SK-N-SH treated with all-trans-retinoic acid at 6 μM for 48 hours (cell line): ENCODE measurements around the gene SDHA.

ENCODE experiments used
- ARNTL ChIP-seq: fragments of 450-650 bp; formaldehyde crosslinking; IDR thresholded peaks from 2 replicates; pipeline ENCODE4 v1.5.0; 2020; ENCODE audit warnings: low read depth, mild to moderate bottlenecking, moderate library complexity, borderline replicate concordance
- BACH2 ChIP-seq: fragments of 250-450 bp; sonication (Bioruptor Pico); IDR thresholded peaks from 2 replicates; pipeline ENCODE4 v1.9.0; 2021; ENCODE audit warnings: mild to moderate bottlenecking, borderline replicate concordance
- CSDC2 ChIP-seq: fragments of 250-450 bp; sonication (Bioruptor Pico); IDR thresholded peaks from 2 replicates; pipeline ENCODE4 v1.5.0; 2020; ENCODE audit warnings: mild to moderate bottlenecking, moderate library complexity
- ISL1 ChIP-seq: fragments of 250-450 bp; sonication (Bioruptor Pico); IDR thresholded peaks from 2 replicates; pipeline ENCODE4 v2.1.2; 2022; ENCODE audit warnings: mild to moderate bottlenecking, moderate library complexity
- OSR1 ChIP-seq: fragments of 250-450 bp; sonication (Bioruptor Pico); IDR thresholded peaks from 2 replicates; pipeline ENCODE4 v1.8.0; 2022; ENCODE audit warnings: moderate library complexity, mild to moderate bottlenecking, inconsistent platforms
- PPARA ChIP-seq: fragments of 250-450 bp; sonication (Bioruptor Pico); IDR thresholded peaks from 2 replicates; pipeline ENCODE4 v1.5.0; 2020; ENCODE audit warnings: mild to moderate bottlenecking, borderline replicate concordance
- RARB ChIP-seq: fragments of 250-450 bp; sonication (Bioruptor Pico); IDR thresholded peaks from 2 replicates; pipeline ENCODE4 v1.8.0; 2021; ENCODE audit warnings: mild to moderate bottlenecking, moderate library complexity
- SNAI2 ChIP-seq: fragments of 250-450 bp; sonication (Bioruptor Pico); IDR thresholded peaks from 2 replicates; pipeline ENCODE4 v1.5.0; 2020; ENCODE audit warnings: mild to moderate bottlenecking, moderate library complexity
- TCF4 ChIP-seq: fragments of 250-450 bp; sonication (Bioruptor Pico); IDR thresholded peaks from 2 replicates; pipeline ENCODE4 v1.8.0; 2021; ENCODE audit warnings: mild to moderate bottlenecking, moderate library complexity, borderline replicate concordance
- ZFP3 ChIP-seq: fragments of 250-450 bp; sonication (Bioruptor Pico); IDR thresholded peaks from 2 replicates; pipeline ENCODE4 v1.5.0; 2020; ENCODE audit warnings: mild to moderate bottlenecking, moderate library complexity
- TF ChIP-seq, protein P1 (sequence below): fragments of 250-450 bp; sonication (Bioruptor Pico); IDR thresholded peaks from 2 replicates; pipeline ENCODE4 v1.5.1; 2020; ENCODE audit warnings: low read depth, mild to moderate bottlenecking, moderate library complexity
- TF ChIP-seq, protein P2 (sequence below): fragments of 250-450 bp; sonication (Bioruptor Pico); IDR thresholded peaks from 2 replicates; pipeline ENCODE4 v1.8.0; 2020; ENCODE audit warnings: mild to moderate bottlenecking, moderate library complexity, borderline replicate concordance
- TF ChIP-seq, protein P3 (sequence below): fragments of 250-450 bp; sonication (Bioruptor Pico); IDR thresholded peaks from 2 replicates; pipeline ENCODE4 v1.5.1; 2021; ENCODE audit warnings: mild to moderate bottlenecking, moderate library complexity

DNA sequence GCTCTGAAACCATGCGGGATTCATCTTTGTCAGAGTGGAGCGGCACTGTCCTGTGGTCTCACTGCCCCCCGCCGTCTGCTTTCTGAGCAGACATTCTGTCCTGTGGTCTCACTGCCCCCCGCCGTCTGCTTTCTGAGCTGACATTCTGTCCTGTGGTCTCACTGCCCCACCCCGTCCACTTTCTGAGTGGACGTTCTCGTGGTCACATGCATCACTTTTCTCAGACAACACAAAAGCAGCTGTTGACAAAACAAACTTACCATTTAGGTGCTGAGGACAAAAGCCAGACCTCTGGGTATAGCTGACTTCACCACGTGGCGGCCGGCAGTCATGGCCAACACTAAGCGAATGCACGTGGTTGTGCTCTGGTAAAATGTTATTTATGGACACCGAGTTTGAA lies 24.0 kb upstream of the SDHA start:
- TF ChIP-seq ISL1 (CRISPR knock-in tag) (no peak), BACH2 (no peak), ARNTL (CRISPR knock-in tag) (no peak), SNAI2 (CRISPR knock-in tag) (no peak), ZFP3 (CRISPR knock-in tag) (no peak), PPARA (CRISPR knock-in tag) (no peak), CSDC2 (CRISPR knock-in tag) (no peak), RARB (CRISPR knock-in tag) (no peak), TCF4 (CRISPR knock-in tag) (no peak), OSR1 (CRISPR knock-in tag) (no peak)
- TF ChIP-seq, protein P1, sequence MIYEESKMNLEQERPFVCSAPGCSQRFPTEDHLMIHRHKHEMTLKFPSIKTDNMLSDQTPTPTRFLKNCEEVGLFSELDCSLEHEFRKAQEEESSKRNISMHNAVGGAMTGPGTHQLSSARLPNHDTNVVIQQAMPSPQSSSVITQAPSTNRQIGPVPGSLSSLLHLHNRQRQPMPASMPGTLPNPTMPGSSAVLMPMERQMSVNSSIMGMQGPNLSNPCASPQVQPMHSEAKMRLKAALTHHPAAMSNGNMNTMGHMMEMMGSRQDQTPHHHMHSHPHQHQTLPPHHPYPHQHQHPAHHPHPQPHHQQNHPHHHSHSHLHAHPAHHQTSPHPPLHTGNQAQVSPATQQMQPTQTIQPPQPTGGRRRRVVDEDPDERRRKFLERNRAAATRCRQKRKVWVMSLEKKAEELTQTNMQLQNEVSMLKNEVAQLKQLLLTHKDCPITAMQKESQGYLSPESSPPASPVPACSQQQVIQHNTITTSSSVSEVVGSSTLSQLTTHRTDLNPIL, result no peak
- TF ChIP-seq, protein P2, sequence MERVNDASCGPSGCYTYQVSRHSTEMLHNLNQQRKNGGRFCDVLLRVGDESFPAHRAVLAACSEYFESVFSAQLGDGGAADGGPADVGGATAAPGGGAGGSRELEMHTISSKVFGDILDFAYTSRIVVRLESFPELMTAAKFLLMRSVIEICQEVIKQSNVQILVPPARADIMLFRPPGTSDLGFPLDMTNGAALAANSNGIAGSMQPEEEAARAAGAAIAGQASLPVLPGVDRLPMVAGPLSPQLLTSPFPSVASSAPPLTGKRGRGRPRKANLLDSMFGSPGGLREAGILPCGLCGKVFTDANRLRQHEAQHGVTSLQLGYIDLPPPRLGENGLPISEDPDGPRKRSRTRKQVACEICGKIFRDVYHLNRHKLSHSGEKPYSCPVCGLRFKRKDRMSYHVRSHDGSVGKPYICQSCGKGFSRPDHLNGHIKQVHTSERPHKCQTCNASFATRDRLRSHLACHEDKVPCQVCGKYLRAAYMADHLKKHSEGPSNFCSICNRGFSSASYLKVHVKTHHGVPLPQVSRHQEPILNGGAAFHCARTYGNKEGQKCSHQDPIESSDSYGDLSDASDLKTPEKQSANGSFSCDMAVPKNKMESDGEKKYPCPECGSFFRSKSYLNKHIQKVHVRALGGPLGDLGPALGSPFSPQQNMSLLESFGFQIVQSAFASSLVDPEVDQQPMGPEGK (CRISPR knock-in tag), result no peak
- TF ChIP-seq, protein P3, sequence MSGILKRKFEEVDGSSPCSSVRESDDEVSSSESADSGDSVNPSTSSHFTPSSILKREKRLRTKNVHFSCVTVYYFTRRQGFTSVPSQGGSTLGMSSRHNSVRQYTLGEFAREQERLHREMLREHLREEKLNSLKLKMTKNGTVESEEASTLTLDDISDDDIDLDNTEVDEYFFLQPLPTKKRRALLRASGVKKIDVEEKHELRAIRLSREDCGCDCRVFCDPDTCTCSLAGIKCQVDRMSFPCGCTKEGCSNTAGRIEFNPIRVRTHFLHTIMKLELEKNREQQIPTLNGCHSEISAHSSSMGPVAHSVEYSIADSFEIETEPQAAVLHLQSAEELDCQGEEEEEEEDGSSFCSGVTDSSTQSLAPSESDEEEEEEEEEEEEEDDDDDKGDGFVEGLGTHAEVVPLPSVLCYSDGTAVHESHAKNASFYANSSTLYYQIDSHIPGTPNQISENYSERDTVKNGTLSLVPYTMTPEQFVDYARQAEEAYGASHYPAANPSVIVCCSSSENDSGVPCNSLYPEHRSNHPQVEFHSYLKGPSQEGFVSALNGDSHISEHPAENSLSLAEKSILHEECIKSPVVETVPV, result no peak
